HL-60 (cell line): ENCODE measurements around the gene ZBTB1.

Experiments
- CTCF ChIP-seq: IDR thresholded peaks from one replicate; pipeline ENCODE4 v1.5.1; 2011; ENCODE audit warnings: low read length, control low read depth, inconsistent platforms; ENCODE audit not compliant: insufficient read depth
- TF ChIP-seq, protein P1 (sequence below): IDR thresholded peaks from 2 replicates; pipeline ENCODE4 v1.6.1; 2012; ENCODE audit warnings: low read depth; ENCODE audit not compliant: insufficient replicate concordance

DNA sequence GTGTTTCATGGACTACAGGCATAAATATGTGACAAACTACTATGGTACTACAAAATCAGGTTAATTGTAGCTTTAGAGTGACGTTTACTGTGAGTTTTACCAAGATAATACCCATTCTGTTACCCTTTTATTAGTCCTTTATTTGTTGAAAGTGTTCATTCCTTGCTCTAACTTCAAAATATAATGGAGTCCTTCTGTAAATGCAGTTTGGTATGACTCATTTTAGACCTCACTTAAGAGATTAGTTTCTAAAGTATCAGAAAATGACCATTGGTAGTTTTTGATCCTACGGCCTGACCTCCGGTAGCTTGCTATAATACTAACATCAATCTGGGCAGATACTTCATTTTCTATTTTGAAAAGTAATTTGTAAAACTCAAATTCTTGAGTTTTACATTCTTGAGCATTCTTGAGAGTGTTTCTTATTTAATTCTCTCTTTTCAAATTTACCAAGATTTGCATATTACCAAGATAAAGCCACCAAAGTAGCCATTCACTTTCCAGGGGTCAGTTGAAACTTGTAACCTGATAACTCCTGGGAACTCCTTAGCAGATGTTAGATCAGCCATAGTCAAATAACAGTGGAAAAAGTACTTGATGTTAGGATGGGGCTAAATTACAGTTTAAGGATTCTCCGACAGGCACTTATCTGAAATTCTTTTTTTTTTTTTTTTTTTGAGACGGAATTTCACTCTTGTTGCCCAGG, 40.2 kb downstream of the ZBTB1 start:
- TF ChIP-seq CTCF, result no peak
- TF ChIP-seq, protein P1, sequence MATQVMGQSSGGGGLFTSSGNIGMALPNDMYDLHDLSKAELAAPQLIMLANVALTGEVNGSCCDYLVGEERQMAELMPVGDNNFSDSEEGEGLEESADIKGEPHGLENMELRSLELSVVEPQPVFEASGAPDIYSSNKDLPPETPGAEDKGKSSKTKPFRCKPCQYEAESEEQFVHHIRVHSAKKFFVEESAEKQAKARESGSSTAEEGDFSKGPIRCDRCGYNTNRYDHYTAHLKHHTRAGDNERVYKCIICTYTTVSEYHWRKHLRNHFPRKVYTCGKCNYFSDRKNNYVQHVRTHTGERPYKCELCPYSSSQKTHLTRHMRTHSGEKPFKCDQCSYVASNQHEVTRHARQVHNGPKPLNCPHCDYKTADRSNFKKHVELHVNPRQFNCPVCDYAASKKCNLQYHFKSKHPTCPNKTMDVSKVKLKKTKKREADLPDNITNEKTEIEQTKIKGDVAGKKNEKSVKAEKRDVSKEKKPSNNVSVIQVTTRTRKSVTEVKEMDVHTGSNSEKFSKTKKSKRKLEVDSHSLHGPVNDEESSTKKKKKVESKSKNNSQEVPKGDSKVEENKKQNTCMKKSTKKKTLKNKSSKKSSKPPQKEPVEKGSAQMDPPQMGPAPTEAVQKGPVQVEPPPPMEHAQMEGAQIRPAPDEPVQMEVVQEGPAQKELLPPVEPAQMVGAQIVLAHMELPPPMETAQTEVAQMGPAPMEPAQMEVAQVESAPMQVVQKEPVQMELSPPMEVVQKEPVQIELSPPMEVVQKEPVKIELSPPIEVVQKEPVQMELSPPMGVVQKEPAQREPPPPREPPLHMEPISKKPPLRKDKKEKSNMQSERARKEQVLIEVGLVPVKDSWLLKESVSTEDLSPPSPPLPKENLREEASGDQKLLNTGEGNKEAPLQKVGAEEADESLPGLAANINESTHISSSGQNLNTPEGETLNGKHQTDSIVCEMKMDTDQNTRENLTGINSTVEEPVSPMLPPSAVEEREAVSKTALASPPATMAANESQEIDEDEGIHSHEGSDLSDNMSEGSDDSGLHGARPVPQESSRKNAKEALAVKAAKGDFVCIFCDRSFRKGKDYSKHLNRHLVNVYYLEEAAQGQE, result no peak
